ENCODE data around the gene C10orf95.

C10orf95 gene

DNA sequence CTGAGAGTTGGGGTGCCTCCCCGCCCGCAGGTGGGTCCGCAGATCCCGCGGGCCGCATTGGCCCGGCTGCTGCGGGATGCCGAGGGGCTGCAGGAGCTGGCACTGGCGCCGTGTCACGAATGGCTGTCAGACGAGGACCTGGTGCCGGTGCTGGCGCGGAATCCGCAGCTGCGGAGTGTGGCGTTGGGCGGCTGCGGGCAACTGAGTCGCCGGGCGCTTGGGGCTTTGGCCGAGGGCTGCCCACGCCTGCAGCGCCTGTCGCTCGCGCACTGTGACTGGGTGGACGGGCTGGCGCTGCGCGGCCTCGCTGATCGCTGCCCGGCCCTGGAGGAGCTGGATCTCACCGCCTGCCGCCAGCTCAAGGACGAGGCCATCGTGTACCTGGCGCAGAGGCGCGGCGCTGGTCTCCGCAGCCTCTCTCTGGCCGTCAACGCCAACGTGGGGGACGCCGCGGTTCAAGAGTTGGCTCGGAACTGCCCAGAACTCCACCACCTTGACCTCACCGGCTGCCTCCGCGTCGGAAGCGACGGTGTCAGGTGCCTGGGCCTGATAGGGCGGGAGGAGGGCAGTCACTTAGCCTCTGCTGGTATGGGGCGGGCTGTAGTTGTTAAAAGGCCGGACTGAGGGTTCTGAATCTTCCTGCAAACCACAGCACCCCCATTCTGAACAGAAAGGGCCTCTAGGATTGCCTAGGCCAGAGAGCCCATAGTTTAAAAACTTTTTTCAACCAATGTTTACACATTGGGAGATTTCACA lies 29.4 kb downstream of the C10orf95 start:
- H3K9ac ChIP-seq (ENCODE audit: low read depth, low read length, poor library complexity, severe bottlenecking): peak overlapping the region; percentile 76
- H3K27me3 ChIP-seq (ENCODE audit: insufficient read depth, low read length, poor library complexity, severe bottlenecking): no peaks in the 10 kb centered on the region
- H4K20me1 ChIP-seq (ENCODE audit: insufficient read depth, low read length, poor library complexity, severe bottlenecking): no peaks in the 10 kb centered on the region
- peak overlapping the region; percentile 89 for H2AFZ ChIP-seq (ENCODE audit: low read length)
- no peak for TF ChIP-seq EZH2phosphoT487 (IDR thresholded peaks at IDR 0.05; ENCODE audit: borderline replicate concordance)
- TF ChIP-seq, protein P1, sequence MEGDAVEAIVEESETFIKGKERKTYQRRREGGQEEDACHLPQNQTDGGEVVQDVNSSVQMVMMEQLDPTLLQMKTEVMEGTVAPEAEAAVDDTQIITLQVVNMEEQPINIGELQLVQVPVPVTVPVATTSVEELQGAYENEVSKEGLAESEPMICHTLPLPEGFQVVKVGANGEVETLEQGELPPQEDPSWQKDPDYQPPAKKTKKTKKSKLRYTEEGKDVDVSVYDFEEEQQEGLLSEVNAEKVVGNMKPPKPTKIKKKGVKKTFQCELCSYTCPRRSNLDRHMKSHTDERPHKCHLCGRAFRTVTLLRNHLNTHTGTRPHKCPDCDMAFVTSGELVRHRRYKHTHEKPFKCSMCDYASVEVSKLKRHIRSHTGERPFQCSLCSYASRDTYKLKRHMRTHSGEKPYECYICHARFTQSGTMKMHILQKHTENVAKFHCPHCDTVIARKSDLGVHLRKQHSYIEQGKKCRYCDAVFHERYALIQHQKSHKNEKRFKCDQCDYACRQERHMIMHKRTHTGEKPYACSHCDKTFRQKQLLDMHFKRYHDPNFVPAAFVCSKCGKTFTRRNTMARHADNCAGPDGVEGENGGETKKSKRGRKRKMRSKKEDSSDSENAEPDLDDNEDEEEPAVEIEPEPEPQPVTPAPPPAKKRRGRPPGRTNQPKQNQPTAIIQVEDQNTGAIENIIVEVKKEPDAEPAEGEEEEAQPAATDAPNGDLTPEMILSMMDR (conservative IDR thresholded peaks at IDR 0.05; ENCODE audit: low read length): no peak
- H3K9me2 ChIP-seq (replicated peaks; ENCODE audit: low read depth, low read length): no peaks in the 10 kb centered on the region
- no peaks in the 10 kb centered on the region for H3F3A ChIP-seq (ENCODE audit: low read depth)
- peak overlapping the region; percentile 93 for H3K4me2 ChIP-seq (ENCODE audit: low read depth, low read length, poor library complexity, severe bottlenecking)
- peaks cover 19% of the 10 kb centered on the region for H3K79me2 ChIP-seq (ENCODE audit: insufficient read depth, low read length)
- no peaks in the 10 kb centered on the region; the same call in 1 of the 2 replicates for H3K36me3 ChIP-seq (ENCODE audit: insufficient read depth, low read length)
- H3K4me3 ChIP-seq (ENCODE audit: low read length, poor library complexity, severe bottlenecking): peak overlapping the region; percentile 79
- peaks cover 25% of the 10 kb centered on the region for H3K4me1 ChIP-seq (ENCODE audit: insufficient read depth, low read length, poor library complexity, severe bottlenecking)
- H3K9me3 ChIP-seq (ENCODE audit: insufficient read depth, low read depth, low read length): no peaks in the 10 kb centered on the region

DNA sequence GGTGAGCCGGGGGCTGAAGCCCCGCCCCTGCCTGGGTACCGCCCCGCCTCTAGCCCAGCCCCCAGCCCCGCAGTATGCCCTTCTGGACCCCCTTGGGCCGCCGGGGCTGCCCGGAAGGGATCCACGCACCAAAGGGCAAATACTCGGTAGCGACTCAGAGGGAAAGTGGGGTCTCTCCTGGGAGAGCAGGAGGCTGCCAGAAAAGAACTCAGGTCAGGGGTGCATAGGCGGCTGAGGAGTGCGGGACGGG lies 29.9 kb downstream of the C10orf95 start:
- Histone ChIP-seq H3K9me3 (ENCODE audit: insufficient read depth, low read depth, low read length) (no peaks in the 10 kb centered on the region), H3K27me3 (ENCODE audit: insufficient read depth, low read length, poor library complexity, severe bottlenecking) (no peaks in the 10 kb centered on the region), H3K9me2 (replicated peaks; ENCODE audit: low read depth, low read length) (no peaks in the 10 kb centered on the region), H3K79me2 (ENCODE audit: insufficient read depth, low read length) (peaks cover 19% of the 10 kb centered on the region), H4K20me1 (ENCODE audit: insufficient read depth, low read length, poor library complexity, severe bottlenecking) (no peaks in the 10 kb centered on the region), H3K4me2 (ENCODE audit: low read depth, low read length, poor library complexity, severe bottlenecking) (peak overlapping the region; percentile 93), H3K4me1 (ENCODE audit: insufficient read depth, low read length, poor library complexity, severe bottlenecking) (peaks cover 25% of the 10 kb centered on the region), H3K9ac (ENCODE audit: low read depth, low read length, poor library complexity, severe bottlenecking) (peak overlapping the region; percentile 76), H3F3A (ENCODE audit: low read depth) (no peaks in the 10 kb centered on the region), H2AFZ (ENCODE audit: low read length) (peak overlapping the region; percentile 89), H3K4me3 (ENCODE audit: low read length, poor library complexity, severe bottlenecking) (peak overlapping the region; percentile 79), H3K36me3 (ENCODE audit: insufficient read depth, low read length) (no peaks in the 10 kb centered on the region; the same call in 1 of the 2 replicates)
- TF ChIP-seq, protein P1 (conservative IDR thresholded peaks at IDR 0.05; ENCODE audit: low read length): no peak
- no peak for TF ChIP-seq EZH2phosphoT487 (IDR thresholded peaks at IDR 0.05; ENCODE audit: borderline replicate concordance)

DNA sequence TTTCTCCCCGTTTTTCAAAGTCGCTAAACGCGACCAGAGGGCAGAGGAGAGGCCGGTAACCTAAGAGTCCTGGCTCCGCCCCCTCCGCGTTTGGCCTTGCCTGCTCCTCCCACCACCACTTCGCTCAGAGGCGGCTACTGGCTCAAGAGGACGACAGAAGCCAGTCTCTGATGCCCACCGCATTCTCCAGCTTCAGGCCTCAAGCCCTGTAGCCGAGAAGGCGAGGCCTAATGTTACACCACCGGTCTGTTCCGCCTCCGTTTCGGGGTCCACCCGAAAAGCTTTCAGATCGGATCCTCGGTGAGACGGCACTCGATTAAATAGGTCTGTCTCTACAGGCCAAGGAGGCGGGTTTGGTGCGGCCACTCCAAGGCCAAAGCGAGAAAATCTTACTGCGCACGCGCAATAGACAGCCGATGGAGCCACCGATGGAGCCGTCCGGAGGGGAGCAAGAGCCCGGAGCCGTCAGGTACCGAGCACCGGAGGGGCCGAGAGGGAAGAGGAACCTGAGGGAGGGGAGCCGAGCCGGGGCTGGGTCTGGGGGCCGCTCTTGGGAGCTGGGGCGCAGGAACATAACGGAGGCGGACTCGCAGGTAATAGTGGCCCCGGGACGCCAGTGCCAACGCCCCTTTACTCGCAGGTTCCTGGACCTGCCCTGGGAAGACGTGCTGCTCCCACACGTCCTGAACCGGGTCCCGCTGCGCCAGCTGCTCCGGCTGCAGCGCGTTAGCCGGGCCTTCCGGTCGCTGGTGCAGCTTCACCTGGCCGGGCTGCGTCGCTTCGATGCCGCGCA lies 30.4 kb downstream of the C10orf95 start, which contains the start of gene FBXL15:
Gene FBXL15, plus strand, starts transcription at position 123 of the 793 bp plus-strand sequence. Its CDS starts 294 bp downstream, at position 417.
- TF ChIP-seq, protein P1 (conservative IDR thresholded peaks at IDR 0.05; ENCODE audit: low read length): no peak
- no peak for TF ChIP-seq EZH2phosphoT487 (IDR thresholded peaks at IDR 0.05; ENCODE audit: borderline replicate concordance)
- peak within 1 kb of the TSS; percentile 79 for H3K4me3 ChIP-seq (ENCODE audit: low read length, poor library complexity, severe bottlenecking)
- H3K9ac ChIP-seq (ENCODE audit: low read depth, low read length, poor library complexity, severe bottlenecking): peak within 1 kb of the TSS; percentile 76
- no peaks in the 10 kb centered on the region for H3K9me3 ChIP-seq (ENCODE audit: insufficient read depth, low read depth, low read length)
- no peaks in the 10 kb centered on the region for H3F3A ChIP-seq (ENCODE audit: low read depth)
- H2AFZ ChIP-seq (ENCODE audit: low read length): peak within 1 kb of the TSS; percentile 89
- peaks cover 25% of the 10 kb centered on the region for H3K4me1 ChIP-seq (ENCODE audit: insufficient read depth, low read length, poor library complexity, severe bottlenecking)
- no peaks in the 10 kb centered on the region for H3K9me2 ChIP-seq (replicated peaks; ENCODE audit: low read depth, low read length)
- H3K79me2 ChIP-seq (ENCODE audit: insufficient read depth, low read length): peaks cover 19% of the 10 kb centered on the region
- peak within 1 kb of the TSS; percentile 97 for H3K4me2 ChIP-seq (ENCODE audit: low read depth, low read length, poor library complexity, severe bottlenecking)
- H3K36me3 ChIP-seq (ENCODE audit: insufficient read depth, low read length): no peaks in the 10 kb centered on the region; the same call in 1 of the 2 replicates
- no peaks in the 10 kb centered on the region for H4K20me1 ChIP-seq (ENCODE audit: insufficient read depth, low read length, poor library complexity, severe bottlenecking)
- H3K27me3 ChIP-seq (ENCODE audit: insufficient read depth, low read length, poor library complexity, severe bottlenecking): no peaks in the 10 kb centered on the region
